ENCODE measurements around the gene COL6A2. TPM values are rescaled to one million over a fixed set of nuclear protein-coding genes. Genes with fewer than 3 reads are reported as not detected.

The COL6A2 gene
- total RNA-seq, 2 donors from 2014 or later: 259 to 377 TPM

DNA sequence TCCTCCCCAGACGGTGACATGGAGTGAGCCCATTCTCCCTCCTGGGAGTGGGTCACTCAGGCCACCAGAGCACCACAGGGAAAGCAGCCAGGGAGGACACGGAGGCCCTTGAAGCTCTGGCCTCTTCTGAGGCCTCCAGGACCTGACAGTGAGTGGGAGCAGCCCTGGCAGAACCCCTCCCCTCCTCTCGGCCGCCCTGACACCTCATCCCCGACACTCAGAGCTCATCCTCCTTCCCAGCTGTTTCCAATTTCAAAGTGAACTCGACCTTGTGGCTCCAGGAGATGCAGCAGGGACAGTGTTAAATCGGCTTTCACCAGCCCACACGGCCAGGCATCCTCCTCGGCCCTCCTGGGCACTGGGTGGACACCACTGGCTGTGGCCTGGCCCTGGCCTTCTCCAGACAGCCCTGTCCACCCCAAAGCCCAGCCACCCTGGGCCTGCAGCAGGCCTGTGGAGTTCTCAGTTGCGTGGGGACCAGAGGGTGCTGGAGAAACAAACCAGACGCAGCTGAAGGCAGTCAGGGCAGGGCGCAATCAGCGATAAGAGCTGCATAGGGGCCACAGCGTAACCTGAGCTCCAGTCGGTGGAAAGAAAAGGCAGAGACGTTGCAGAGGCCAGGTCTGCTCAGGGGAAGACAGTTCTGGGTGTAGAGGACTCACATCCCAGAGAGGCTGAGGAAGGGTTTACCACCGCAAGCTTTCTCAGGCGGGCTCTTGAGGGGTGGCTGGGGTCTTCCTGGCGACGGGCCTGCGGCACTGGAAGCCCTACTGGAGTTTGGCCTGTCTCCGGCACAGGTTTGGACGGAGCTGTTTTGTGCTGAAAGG, 30.4 kb downstream of the COL6A2 start:
- Histone ChIP-seq H3K27me3 (ENCODE audit: control insufficient read depth, insufficient read depth, low read length, poor library complexity, severe bottlenecking) (no peaks in the 10 kb centered on the region), H3K9ac (ENCODE audit: extremely low read depth, low read length, poor library complexity, severe bottlenecking) (no peak overlapping the region), H3K4me1 (ENCODE audit: control insufficient read depth, insufficient read depth, low read length) (no peaks in the 10 kb centered on the region), H3K36me3 (ENCODE audit: control insufficient read depth, insufficient read depth, low read length) (peaks cover 16% of the 10 kb centered on the region), H3K27ac (ENCODE audit: low read depth, low read length) (no peak overlapping the region), H3K4me3 (ENCODE audit: low read length) (no peak overlapping the region), H3K9me3 (ENCODE audit: control insufficient read depth, low read length) (no peaks in the 10 kb centered on the region)
- Mint-ChIP-seq H3K4me1 (no peaks in the 10 kb centered on the region), H3K36me3 (ENCODE audit: low read depth) (peaks cover 20% of the 10 kb centered on the region), H3K27me3 (ENCODE audit: insufficient read depth) (no peaks in the 10 kb centered on the region), H3K4me3 (no peak overlapping the region), H3K9me3 (no peaks in the 10 kb centered on the region), H3K27ac (no peak overlapping the region)
- WGBS, 2 experiments (ENCODE audit: insufficient coverage in 1 of 2, insufficient read length in 1 of 2): 91 to 92% methylated on average over 19 to 23 of the region's 23 CpGs
- TF ChIP-seq, protein P1, sequence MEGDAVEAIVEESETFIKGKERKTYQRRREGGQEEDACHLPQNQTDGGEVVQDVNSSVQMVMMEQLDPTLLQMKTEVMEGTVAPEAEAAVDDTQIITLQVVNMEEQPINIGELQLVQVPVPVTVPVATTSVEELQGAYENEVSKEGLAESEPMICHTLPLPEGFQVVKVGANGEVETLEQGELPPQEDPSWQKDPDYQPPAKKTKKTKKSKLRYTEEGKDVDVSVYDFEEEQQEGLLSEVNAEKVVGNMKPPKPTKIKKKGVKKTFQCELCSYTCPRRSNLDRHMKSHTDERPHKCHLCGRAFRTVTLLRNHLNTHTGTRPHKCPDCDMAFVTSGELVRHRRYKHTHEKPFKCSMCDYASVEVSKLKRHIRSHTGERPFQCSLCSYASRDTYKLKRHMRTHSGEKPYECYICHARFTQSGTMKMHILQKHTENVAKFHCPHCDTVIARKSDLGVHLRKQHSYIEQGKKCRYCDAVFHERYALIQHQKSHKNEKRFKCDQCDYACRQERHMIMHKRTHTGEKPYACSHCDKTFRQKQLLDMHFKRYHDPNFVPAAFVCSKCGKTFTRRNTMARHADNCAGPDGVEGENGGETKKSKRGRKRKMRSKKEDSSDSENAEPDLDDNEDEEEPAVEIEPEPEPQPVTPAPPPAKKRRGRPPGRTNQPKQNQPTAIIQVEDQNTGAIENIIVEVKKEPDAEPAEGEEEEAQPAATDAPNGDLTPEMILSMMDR (conservative IDR thresholded peaks at IDR 0.05): no peak
- no peak for DNase-seq

DNA sequence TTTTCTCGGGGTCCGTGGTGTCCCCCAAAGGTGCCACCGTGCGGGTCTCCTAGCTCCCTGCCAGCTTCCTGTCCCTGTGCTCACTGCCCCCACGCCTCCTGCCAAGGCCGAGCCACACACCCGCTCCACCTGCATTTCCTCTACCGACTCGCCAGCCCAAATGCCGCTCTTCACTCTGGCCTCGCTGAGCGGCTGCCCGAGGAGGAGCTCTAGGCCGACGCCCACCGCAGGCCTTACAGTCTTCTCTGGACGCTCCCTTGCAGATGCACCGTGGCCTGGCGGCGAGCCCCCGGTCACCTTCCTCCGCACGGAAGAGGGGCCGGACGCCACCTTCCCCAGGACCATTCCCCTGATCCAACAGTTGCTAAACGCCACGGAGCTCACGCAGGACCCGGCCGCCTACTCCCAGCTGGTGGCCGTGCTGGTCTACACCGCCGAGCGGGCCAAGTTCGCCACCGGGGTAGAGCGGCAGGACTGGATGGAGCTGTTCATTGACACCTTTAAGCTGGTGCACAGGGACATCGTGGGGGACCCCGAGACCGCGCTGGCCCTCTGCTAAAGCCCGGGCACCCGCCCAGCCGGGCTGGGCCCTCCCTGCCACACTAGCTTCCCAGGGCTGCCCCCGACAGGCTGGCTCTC, 31.1 kb downstream of the COL6A2 start:
- Histone ChIP-seq H3K9ac (ENCODE audit: extremely low read depth, low read length, poor library complexity, severe bottlenecking) (no peak overlapping the region), H3K27me3 (ENCODE audit: control insufficient read depth, insufficient read depth, low read length, poor library complexity, severe bottlenecking) (no peaks in the 10 kb centered on the region), H3K27ac (ENCODE audit: low read depth, low read length) (no peak overlapping the region), H3K4me3 (ENCODE audit: low read length) (no peak overlapping the region), H3K9me3 (ENCODE audit: control insufficient read depth, low read length) (no peaks in the 10 kb centered on the region), H3K4me1 (ENCODE audit: control insufficient read depth, insufficient read depth, low read length) (no peaks in the 10 kb centered on the region), H3K36me3 (ENCODE audit: control insufficient read depth, insufficient read depth, low read length) (peaks cover 13% of the 10 kb centered on the region)
- no peaks in the 10 kb centered on the region for H3K9me3 Mint-ChIP-seq
- H3K27ac Mint-ChIP-seq: no peak overlapping the region
- H3K4me1 Mint-ChIP-seq: no peaks in the 10 kb centered on the region
- WGBS, 2 experiments (ENCODE audit: insufficient coverage in 1 of 2, insufficient read length in 1 of 2): 94 to 96% methylated on average over 38 to 45 of the region's 45 CpGs
- TF ChIP-seq, protein P1 (conservative IDR thresholded peaks at IDR 0.05): no peak
- no peak overlapping the region for H3K4me3 Mint-ChIP-seq
- H3K36me3 Mint-ChIP-seq (ENCODE audit: low read depth): peaks cover 16% of the 10 kb centered on the region
- DNase-seq: no peak
- no peaks in the 10 kb centered on the region for H3K27me3 Mint-ChIP-seq (ENCODE audit: insufficient read depth)

DNA sequence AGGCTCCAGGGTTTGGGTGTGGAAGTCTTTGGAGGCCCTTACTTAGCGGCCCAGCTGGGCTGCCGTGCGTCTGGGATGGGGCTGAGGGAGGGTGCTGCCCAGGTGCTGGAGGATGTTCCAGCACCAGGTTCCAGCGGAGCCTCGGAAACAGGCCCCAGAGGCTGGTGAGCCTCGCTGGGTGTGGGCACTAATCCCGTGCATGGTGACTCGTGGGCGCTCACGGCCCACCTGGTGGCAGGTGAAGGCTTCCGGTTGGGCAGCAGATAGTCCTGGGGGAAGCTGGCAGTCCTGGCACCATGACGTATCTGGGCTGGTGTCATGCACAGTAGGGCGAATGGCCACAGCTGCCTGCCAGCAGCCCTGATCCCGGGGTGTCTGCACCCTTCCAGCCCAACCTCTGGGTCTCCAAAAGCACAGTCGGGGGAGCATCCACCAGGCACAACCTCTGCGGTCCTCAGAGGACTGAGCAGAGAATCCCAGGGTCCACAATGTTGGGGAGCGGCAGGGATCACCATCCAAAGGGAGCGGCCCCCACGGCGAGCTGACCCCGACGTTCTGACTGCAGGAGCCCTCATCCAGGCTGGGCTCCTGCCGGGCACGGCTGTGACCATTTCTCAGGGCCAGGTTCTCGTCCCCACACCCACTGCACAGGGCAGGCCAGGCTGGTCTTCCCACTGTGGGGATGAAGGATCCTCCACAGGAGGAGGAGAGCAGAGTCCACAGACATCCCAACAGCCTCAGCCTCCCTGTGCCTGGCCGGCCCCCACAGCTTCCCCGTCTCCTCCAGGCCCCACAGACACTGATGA, 32.1 kb downstream of the COL6A2 start:
- no peaks in the 10 kb centered on the region for H3K9me3 Mint-ChIP-seq
- peaks cover 10% of the 10 kb centered on the region for H3K36me3 ChIP-seq (ENCODE audit: control insufficient read depth, insufficient read depth, low read length)
- no peak overlapping the region for H3K4me3 ChIP-seq (ENCODE audit: low read length)
- no peaks in the 10 kb centered on the region for H3K4me1 Mint-ChIP-seq
- TF ChIP-seq, protein P1 (conservative IDR thresholded peaks at IDR 0.05): no peak
- H3K9ac ChIP-seq (ENCODE audit: extremely low read depth, low read length, poor library complexity, severe bottlenecking): no peak overlapping the region
- H3K4me3 Mint-ChIP-seq: no peak overlapping the region
- H3K4me1 ChIP-seq (ENCODE audit: control insufficient read depth, insufficient read depth, low read length): no peaks in the 10 kb centered on the region
- peaks cover 12% of the 10 kb centered on the region for H3K36me3 Mint-ChIP-seq (ENCODE audit: low read depth)
- no peaks in the 10 kb centered on the region for H3K27me3 ChIP-seq (ENCODE audit: control insufficient read depth, insufficient read depth, low read length, poor library complexity, severe bottlenecking)
- H3K27me3 Mint-ChIP-seq (ENCODE audit: insufficient read depth): no peaks in the 10 kb centered on the region
- H3K9me3 ChIP-seq (ENCODE audit: control insufficient read depth, low read length): no peaks in the 10 kb centered on the region
- WGBS, 2 experiments (ENCODE audit: insufficient coverage in 1 of 2, insufficient read length in 1 of 2): 94 to 95% methylated on average over 18 to 27 of the region's 27 CpGs
- DNase-seq: no peak
- H3K27ac ChIP-seq (ENCODE audit: low read depth, low read length): no peak overlapping the region
- H3K27ac Mint-ChIP-seq: no peak overlapping the region
